Type B pancreatic cell (in vitro differentiated cells): ENCODE measurements around the gene THRAP3. TPM values are rescaled to one million over a fixed set of nuclear protein-coding genes. Genes with fewer than 3 reads are reported as not detected.

ENCODE experiments used
- DNase-seq: peaks from one replicate; pipeline ENCODE4 v3.0.0; 2021; ENCODE audit warnings: mixed read lengths; ENCODE audit not compliant: unreplicated experiment; ENCODE audit errors: extremely low spot score
- H3K27ac Mint-ChIP-seq: 2 replicates; pipeline ENCODE4 v1.8.0; 2021; ENCODE audit warnings: mild to moderate bottlenecking, mixed read lengths
- H3K27me3 Mint-ChIP-seq: 2 replicates; pipeline ENCODE4 v1.8.0; 2021; ENCODE audit warnings: mixed read lengths
- H3K36me3 Mint-ChIP-seq: 2 replicates; pipeline ENCODE4 v1.8.0; 2021; ENCODE audit warnings: mixed read lengths
- H3K4me1 Mint-ChIP-seq: one replicate; pipeline ENCODE4 v1.8.0; 2021; ENCODE audit warnings: mixed read lengths; ENCODE audit not compliant: unreplicated experiment
- H3K4me3 Mint-ChIP-seq: 2 replicates; pipeline ENCODE4 v1.8.0; 2021; ENCODE audit warnings: mild to moderate bottlenecking, mixed read lengths
- H3K9me3 Mint-ChIP-seq: 2 replicates; pipeline ENCODE4 v1.8.0; 2021; ENCODE audit warnings: mixed read lengths
- CTCF ChIP-seq: fragments of 200-600 bp; sonication (generic); conservative IDR thresholded peaks from 2 replicates; pipeline ENCODE4 v1.5.0; 2021; ENCODE audit warnings: antibody characterized with exemption, mild to moderate bottlenecking
- total RNA-seq: library from RNA; stranded (reverse); gene quantifications from 2 replicates; pipeline ENCODE4 v1.2.1, GENCODE V29; 2021; ENCODE audit warnings: low replicate concordance

The THRAP3 gene
- total RNA-seq, 1 donor from 2014 or later = 135 TPM

- peak overlapping the region; percentile 5 for H3K4me3 Mint-ChIP-seq
- TF ChIP-seq CTCF = no peak
- H3K27ac Mint-ChIP-seq = peak overlapping the region; percentile 96
- no peaks in the 10 kb centered on the region for H3K9me3 Mint-ChIP-seq
- DNase-seq = no peak
- peaks cover 50% of the 10 kb centered on the region for H3K4me1 Mint-ChIP-seq
- H3K27me3 Mint-ChIP-seq = no peaks in the 10 kb centered on the region
- H3K36me3 Mint-ChIP-seq = peaks cover 22% of the 10 kb centered on the region
Measured at GRCh38 chr1:36257375-36257767, 33.1 kb downstream of the THRAP3 start.

- peak overlapping the region; percentile 74 for H3K4me3 Mint-ChIP-seq
- peaks cover 43% of the 10 kb centered on the region for H3K4me1 Mint-ChIP-seq
- H3K27me3 Mint-ChIP-seq = no peaks in the 10 kb centered on the region
- H3K9me3 Mint-ChIP-seq = no peaks in the 10 kb centered on the region
- TF ChIP-seq CTCF = no peak
- peaks cover 30% of the 10 kb centered on the region for H3K36me3 Mint-ChIP-seq
- no peak for DNase-seq
- peak overlapping the region; percentile 96 for H3K27ac Mint-ChIP-seq
Measured at GRCh38 chr1:36258960-36259344, 34.7 kb downstream of the THRAP3 start.

GRCh38 chr1:36268981-36269380, 44.7 kb downstream of the THRAP3 start:
- Mint-ChIP-seq H3K4me1 (peaks cover 9% of the 10 kb centered on the region), H3K27ac (peak overlapping the region; percentile 56)

GRCh38 chr1:36269408-36269838, 45.2 kb downstream of the THRAP3 start:
- Mint-ChIP-seq H3K4me1 (peaks cover 9% of the 10 kb centered on the region), H3K27me3 (no peaks in the 10 kb centered on the region), H3K36me3 (peaks cover 24% of the 10 kb centered on the region), H3K27ac (peak overlapping the region; percentile 56), H3K4me3 (no peak overlapping the region), H3K9me3 (no peaks in the 10 kb centered on the region)
- TF ChIP-seq CTCF = no peak
- DNase-seq = no peak

More at GRCh38 chr1:36268981-36269380, 44.7 kb downstream of the THRAP3 start:
- Mint-ChIP-seq H3K27me3 (no peaks in the 10 kb centered on the region), H3K36me3 (peaks cover 24% of the 10 kb centered on the region), H3K9me3 (no peaks in the 10 kb centered on the region), H3K4me3 (no peak overlapping the region)
- no peak for DNase-seq
- no peak for TF ChIP-seq CTCF

- H3K27me3 Mint-ChIP-seq = no peaks in the 10 kb centered on the region
- TF ChIP-seq CTCF = no peak
- H3K36me3 Mint-ChIP-seq = peaks cover 22% of the 10 kb centered on the region
- H3K4me1 Mint-ChIP-seq = peaks cover 5% of the 10 kb centered on the region
- no peak overlapping the region for H3K4me3 Mint-ChIP-seq
- no peak for DNase-seq
- H3K9me3 Mint-ChIP-seq = no peaks in the 10 kb centered on the region
- no peak overlapping the region for H3K27ac Mint-ChIP-seq
Measured at GRCh38 chr1:36273024-36273423, 48.8 kb downstream of the THRAP3 start.

- Mint-ChIP-seq H3K4me1 (peaks cover 2% of the 10 kb centered on the region), H3K9me3 (no peaks in the 10 kb centered on the region), H3K36me3 (peaks cover 18% of the 10 kb centered on the region), H3K27me3 (no peaks in the 10 kb centered on the region), H3K27ac (no peak overlapping the region), H3K4me3 (no peak overlapping the region)
- TF ChIP-seq CTCF = no peak
- DNase-seq = no peak
Measured at GRCh38 chr1:36274201-36274600, 50.0 kb downstream of the THRAP3 start.
